Peyer's patch (tissue), 4 donors: ENCODE results near the gene PROK2. TPM values are rescaled to one million over a fixed set of nuclear protein-coding genes. Genes with fewer than 3 reads are reported as not detected.
A peak's percentile ranks its signal among the peaks of the same experiment; 100 is the strongest.

Source experiments
- DNase-seq, 3 donors: peaks; one replicate each; pipeline ENCODE4 v3.0.0-alpha.2; 2017 to 2019
- H3K27ac ChIP-seq, 4 donors: fragments of 200-600 bp; sonication (generic); one replicate each; pipeline ENCODE4 v1.5.1; 2016 to 2019
- H3K27me3 ChIP-seq, 2 donors: fragments of 200-600 bp; sonication (generic); one replicate each; pipeline ENCODE4 v1.5.1; 2019
- H3K36me3 ChIP-seq, 3 donors: fragments of 200-600 bp; sonication (generic); one replicate each; pipeline ENCODE4 v1.5.1; 2016 to 2019
- H3K4me1 ChIP-seq, 4 donors: fragments of 200-600 bp; sonication (generic); one replicate each; pipeline ENCODE4 v1.5.1; 2016 to 2019
- H3K4me3 ChIP-seq, 4 donors: fragments of 200-600 bp; sonication (generic); 1 replicate in 3 of 4; 2 replicates in 1 of 4; pipeline ENCODE4 v1.5.1; 2016 to 2019; ENCODE audit warnings: mild to moderate bottlenecking in 1 of 4
- H3K9me3 ChIP-seq, 4 donors: fragments of 200-600 bp; sonication (generic); one replicate each; pipeline ENCODE4 v1.5.1; 2016 to 2019; ENCODE audit warnings: mild to moderate bottlenecking in 1 of 4
- POLR2A ChIP-seq, 2 donors: fragments of 450-650 bp; IDR thresholded peaks; one replicate each; pipeline ENCODE4 v1.5.1; 2017; ENCODE audit warnings: antibody characterized with exemption in 2 of 2, mild to moderate bottlenecking in 2 of 2, moderate library complexity in 2 of 2
- total RNA-seq, 4 donors: library from RNA; depleted of rRNA; stranded (reverse); fragments of >200 nt; gene quantifications; one replicate each; pipeline ENCODE4 v1.1.0, GENCODE V29; 2016
- TF ChIP-seq, protein P1 (sequence below), 6 experiments: fragments of 450-650 bp in 4 of 6; fragments of 200-600 bp in 2 of 6; sonication (generic) in 1 of 6; IDR thresholded peaks; one replicate each; pipeline ENCODE4 v1.5.1; 2017 to 2019; ENCODE audit warnings: antibody characterized with exemption in 6 of 6, mild to moderate bottlenecking in 3 of 6, moderate library complexity in 1 of 6

Gene PROK2
- total RNA-seq, 4 donors from 2014 or later = not detected

DNA sequence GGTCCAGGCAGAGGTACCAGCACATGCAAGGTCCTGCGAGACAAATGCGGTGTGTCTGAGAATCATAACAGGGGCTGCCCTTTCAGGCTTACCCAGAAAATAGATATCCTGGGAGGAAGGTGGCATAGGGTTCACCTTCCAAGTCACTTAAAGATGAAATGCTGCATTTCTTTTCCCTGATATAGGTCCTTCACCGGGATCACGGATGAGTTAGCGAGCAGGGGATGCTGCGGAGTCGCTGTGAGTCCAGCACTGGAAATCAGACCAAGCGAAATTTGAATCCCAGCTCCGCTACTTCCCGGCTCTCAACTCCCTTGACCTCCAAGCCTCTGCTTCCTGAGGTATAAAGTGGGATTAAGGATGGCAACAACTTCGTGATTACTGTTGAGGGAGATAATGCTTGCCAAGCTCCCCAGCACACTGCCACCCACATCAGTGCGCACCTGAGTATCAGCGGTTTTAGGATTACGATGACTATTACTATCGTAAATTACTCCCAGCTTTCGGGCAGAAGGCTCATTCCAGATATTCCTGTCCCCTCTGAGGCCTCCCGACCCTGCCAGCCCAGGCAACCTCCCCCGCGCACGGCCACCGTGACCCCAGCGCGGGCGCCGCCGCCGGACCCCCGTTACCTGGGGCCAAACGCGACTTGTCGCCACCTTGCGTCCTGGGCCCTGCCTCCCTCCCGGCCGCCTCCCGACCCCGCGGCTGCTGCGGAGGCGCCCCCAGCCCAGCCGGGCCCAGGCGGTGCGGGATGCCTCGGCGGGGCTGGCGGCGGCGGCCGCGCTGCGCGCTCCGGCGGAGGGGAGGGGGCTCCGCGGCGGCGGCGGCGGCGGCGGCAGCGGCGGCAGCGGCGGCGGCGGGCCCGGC is 31.9 kb downstream of the PROK2 start:
- DNase-seq = no peak
- TF ChIP-seq POLR2A (IDR thresholded peaks at IDR 0.05) = no peak
- TF ChIP-seq, protein P1, sequence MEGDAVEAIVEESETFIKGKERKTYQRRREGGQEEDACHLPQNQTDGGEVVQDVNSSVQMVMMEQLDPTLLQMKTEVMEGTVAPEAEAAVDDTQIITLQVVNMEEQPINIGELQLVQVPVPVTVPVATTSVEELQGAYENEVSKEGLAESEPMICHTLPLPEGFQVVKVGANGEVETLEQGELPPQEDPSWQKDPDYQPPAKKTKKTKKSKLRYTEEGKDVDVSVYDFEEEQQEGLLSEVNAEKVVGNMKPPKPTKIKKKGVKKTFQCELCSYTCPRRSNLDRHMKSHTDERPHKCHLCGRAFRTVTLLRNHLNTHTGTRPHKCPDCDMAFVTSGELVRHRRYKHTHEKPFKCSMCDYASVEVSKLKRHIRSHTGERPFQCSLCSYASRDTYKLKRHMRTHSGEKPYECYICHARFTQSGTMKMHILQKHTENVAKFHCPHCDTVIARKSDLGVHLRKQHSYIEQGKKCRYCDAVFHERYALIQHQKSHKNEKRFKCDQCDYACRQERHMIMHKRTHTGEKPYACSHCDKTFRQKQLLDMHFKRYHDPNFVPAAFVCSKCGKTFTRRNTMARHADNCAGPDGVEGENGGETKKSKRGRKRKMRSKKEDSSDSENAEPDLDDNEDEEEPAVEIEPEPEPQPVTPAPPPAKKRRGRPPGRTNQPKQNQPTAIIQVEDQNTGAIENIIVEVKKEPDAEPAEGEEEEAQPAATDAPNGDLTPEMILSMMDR (IDR thresholded peaks at IDR 0.05) = no peak
- H3K27ac ChIP-seq = no peak overlapping the region
- peak overlapping the region; percentile 17 to 62 (median 50) for H3K4me3 ChIP-seq
- peaks cover 0 to 4% (median 0%) of the 10 kb centered on the region in 4 donors for H3K4me1 ChIP-seq
- no peaks in the 10 kb centered on the region for H3K9me3 ChIP-seq
- no peaks in the 10 kb centered on the region for H3K36me3 ChIP-seq
- no peaks in the 10 kb centered on the region for H3K27me3 ChIP-seq

DNA sequence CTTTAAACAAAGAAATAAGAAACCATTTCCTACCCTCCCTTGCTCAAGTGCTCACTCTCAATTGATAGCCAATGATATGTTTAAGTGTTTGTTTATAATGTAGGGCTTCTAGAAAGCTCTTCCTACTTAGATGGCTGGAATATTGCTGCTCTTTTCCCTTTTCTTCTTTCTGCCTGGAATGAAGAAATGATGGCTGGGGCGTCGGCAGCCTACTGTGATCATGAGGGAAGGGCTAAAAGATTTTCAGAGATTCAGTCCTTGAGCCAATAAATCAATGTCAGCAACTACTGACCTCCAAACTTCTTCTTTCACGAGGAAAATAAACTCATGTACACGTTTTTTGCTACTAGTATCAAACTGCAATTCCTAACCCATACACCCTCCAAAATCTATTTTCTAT is 33.3 kb downstream of the PROK2 start:
- Histone ChIP-seq H3K4me1 (peaks cover 0 to 4% (median 0%) of the 10 kb centered on the region in 4 donors), H3K27me3 (no peaks in the 10 kb centered on the region), H3K4me3 (no peak overlapping the region), H3K27ac (no peak overlapping the region), H3K36me3 (no peaks in the 10 kb centered on the region), H3K9me3 (no peaks in the 10 kb centered on the region)
- TF ChIP-seq, protein P1 (IDR thresholded peaks at IDR 0.05) = no peak
- TF ChIP-seq POLR2A (IDR thresholded peaks at IDR 0.05) = no peak
- no peak for DNase-seq

DNA sequence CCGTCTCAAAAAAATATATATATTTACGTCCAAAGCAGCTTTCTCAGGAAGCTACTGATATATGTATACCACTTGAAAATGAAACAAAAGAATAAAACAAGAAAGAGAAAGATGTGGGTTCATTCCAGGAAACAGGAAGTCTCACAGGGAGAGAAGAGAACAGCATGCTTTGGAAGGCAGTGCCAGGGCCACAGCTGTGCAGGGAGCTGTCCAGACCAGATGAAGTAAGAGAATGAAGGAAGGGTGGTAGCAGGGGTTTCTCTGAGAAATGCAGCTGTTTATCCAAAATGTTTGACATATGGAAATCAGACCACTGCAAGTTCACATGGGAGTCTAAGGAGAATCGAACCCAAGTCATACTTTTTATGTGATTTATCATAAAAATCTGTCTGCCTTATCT is 40.2 kb downstream of the PROK2 start:
- no peaks in the 10 kb centered on the region for H3K9me3 ChIP-seq
- TF ChIP-seq, protein P1 (IDR thresholded peaks at IDR 0.05) = no peak
- no peak for TF ChIP-seq POLR2A (IDR thresholded peaks at IDR 0.05)
- H3K27me3 ChIP-seq = no peaks in the 10 kb centered on the region
- no peaks in the 10 kb centered on the region for H3K36me3 ChIP-seq
- H3K27ac ChIP-seq = no peak overlapping the region
- H3K4me3 ChIP-seq = no peak overlapping the region
- no peak for DNase-seq
- H3K4me1 ChIP-seq = no peaks in the 10 kb centered on the region

DNA sequence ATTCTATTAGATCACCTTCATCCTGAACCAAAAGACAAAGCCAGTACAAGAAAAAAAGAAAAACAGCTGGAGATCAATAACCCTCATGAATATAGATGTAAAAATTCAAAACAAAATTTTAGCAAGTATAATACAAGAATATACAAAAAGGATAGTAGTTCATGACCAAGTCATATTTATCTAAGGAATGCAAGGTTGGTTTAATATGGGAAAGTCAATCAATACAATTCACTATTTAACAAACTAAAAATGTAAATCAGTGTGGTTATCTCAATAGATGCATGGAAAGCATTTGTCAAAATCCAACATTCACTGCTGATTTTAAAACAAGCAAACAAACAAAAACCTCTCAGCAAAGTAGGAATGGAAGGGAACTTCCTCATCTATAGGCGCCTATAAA is 42.3 kb downstream of the PROK2 start:
- no peak for TF ChIP-seq POLR2A (IDR thresholded peaks at IDR 0.05)
- TF ChIP-seq, protein P1 (IDR thresholded peaks at IDR 0.05) = no peak
- H3K9me3 ChIP-seq = no peaks in the 10 kb centered on the region
- no peak for DNase-seq
- no peak overlapping the region for H3K27ac ChIP-seq
- no peaks in the 10 kb centered on the region for H3K36me3 ChIP-seq
- H3K4me3 ChIP-seq = no peak overlapping the region
- H3K4me1 ChIP-seq = no peaks in the 10 kb centered on the region
- H3K27me3 ChIP-seq = no peaks in the 10 kb centered on the region

DNA sequence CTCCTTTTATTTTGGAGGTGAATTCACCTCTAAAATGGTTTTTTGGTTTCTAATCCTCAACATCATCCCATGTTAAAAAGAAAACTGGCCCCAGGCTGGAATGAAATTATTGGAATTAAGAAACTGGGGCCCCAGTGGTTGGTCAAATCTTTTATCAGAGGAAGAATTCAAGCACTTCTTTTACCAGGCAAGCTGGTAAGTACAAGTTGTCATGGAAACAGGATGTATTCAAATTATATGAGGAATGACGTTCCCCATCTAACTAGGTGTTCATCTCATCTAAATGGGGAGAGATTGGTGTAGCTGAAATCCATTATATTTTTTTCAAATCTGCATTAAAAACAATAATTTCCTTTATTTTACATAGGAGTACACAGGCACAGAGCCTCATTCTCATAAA is 50.1 kb downstream of the PROK2 start:
- Histone ChIP-seq H3K36me3 (no peaks in the 10 kb centered on the region), H3K9me3 (no peaks in the 10 kb centered on the region), H3K4me3 (no peak overlapping the region), H3K4me1 (no peaks in the 10 kb centered on the region), H3K27ac (no peak overlapping the region), H3K27me3 (no peaks in the 10 kb centered on the region)
- DNase-seq = no peak
- TF ChIP-seq POLR2A (IDR thresholded peaks at IDR 0.05) = no peak
- TF ChIP-seq, protein P1 (IDR thresholded peaks at IDR 0.05) = no peak
